H1 (cell line): ENCODE data around the gene KRTAP10-7. TPM values are rescaled to one million over a fixed set of nuclear protein-coding genes. Genes with fewer than 3 reads are reported as not detected.

Experiments used
- BCL11A ChIP-seq, 2 experiments: IDR thresholded peaks; one replicate each; pipeline ENCODE4 v1.6.1; 2011; ENCODE audit warnings: low read depth in 2 of 2, low read length in 2 of 2, mild to moderate bottlenecking in 2 of 2
- CHD2 ChIP-seq: IDR thresholded peaks from 2 replicates; pipeline ENCODE4 v1.6.1; 2012; ENCODE audit warnings: low read length, improper control_type of control experiment
- CTBP2 ChIP-seq: IDR thresholded peaks from 2 replicates; pipeline ENCODE4 v1.7.0; 2011; ENCODE audit warnings: borderline replicate concordance, mild to moderate bottlenecking, moderate library complexity, mixed read lengths, low read length; ENCODE audit not compliant: insufficient read depth, insufficient read length
- NANOG ChIP-seq: IDR thresholded peaks from 2 replicates; pipeline ENCODE4 v1.6.1; 2011; ENCODE audit warnings: low read length, low read depth, mild to moderate bottlenecking, inconsistent platforms; ENCODE audit not compliant: insufficient read depth, poor library complexity, severe bottlenecking
- POU5F1 ChIP-seq: IDR thresholded peaks from 2 replicates; pipeline ENCODE4 v1.6.1; 2011; ENCODE audit warnings: low read depth, mild to moderate bottlenecking, low read length, moderate library complexity
- polyA plus RNA-seq, 7 experiments: library from polyadenylated mRNA; depleted of rRNA in 3 of 7; stranded (reverse) in 5 of 7; unstranded in 2 of 7; fragments of >200 nt in 5 of 7; fragments of 200-250 nt in 2 of 7; gene quantifications; 1 replicate in 5 of 7; 2 replicates in 1 of 7; 4 replicates in 1 of 7; pipeline versions ENCODE4 v1.2.1 to v1.2.3, GENCODE V29; 2011 to 2013; ENCODE audit warnings: missing spikeins in 2 of 7, mixed read lengths in 2 of 7
- total RNA-seq: library from RNA; stranded (reverse); fragmentation: NEBNext Ultra II Directional; extraction: Animal tissue kit (Norgen Biotek cat#: 25700); gene quantifications from 2 replicates; pipeline ENCODE4 v1.2.1, GENCODE V29; 2021
- TF ChIP-seq, protein P1 (sequence below): IDR thresholded peaks from 2 replicates; pipeline ENCODE4 v1.6.1; 2012; ENCODE audit warnings: inconsistent platforms

The KRTAP10-7 gene
- total and polyA plus RNA-seq, 2 of the 8 experiments (the other 6 are each of a cell fraction or from before 2014, with no cell fraction given): not detected

DNA sequence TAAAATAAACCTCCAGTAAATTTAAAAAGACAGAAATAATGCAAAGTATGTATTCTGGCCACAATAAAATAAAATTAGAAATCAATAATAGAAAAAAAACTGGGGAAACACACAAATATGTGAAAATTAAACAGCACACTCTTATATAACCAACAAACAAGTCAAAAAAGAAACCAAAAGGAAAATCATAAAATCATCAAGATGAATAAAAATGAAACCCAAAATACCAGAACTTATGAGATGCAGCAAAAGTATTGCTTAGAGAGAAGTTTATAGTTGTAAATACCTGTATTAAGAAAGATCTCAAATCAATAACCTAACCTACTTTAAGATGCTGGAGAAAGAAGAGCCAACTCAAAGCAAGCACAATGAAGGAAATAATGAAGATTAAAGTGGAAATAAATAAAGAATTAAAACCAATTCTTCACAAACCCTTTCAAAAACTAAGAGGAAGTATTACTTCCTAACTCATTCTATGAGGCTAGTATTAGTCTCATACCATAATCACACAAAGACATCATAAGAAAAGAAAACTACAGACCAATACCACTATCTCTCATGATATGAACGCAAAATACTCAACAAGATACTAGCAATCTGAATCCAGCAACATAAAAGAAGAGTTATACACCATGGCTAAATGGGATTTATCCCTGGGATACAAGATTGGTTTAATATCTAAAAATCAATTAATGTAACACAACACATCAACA lies 35.4 kb upstream of the KRTAP10-7 start (continued):
- TF ChIP-seq BCL11A (IDR thresholded peaks at IDR 0.05; ENCODE audit: low read depth in 2 of 2, low read length in 2 of 2): no peak
- TF ChIP-seq CHD2: no peak
- TF ChIP-seq, protein P1, sequence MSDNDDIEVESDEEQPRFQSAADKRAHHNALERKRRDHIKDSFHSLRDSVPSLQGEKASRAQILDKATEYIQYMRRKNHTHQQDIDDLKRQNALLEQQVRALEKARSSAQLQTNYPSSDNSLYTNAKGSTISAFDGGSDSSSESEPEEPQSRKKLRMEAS: no peak
- TF ChIP-seq POU5F1: no peak
- no peak for TF ChIP-seq NANOG
- TF ChIP-seq CTBP2: no peak
